BE2C (cell line): Measurements from ENCODE around the gene RPL27.

Experiments used
- DNase-seq: peaks from one replicate; pipeline ENCODE4 v3.0.0-alpha.2; 2020
- H3K27me3 ChIP-seq: fragments of 250-450 bp; sonication (Bioruptor Pico); 2 replicates; pipeline ENCODE4 v1.5.1; 2020; ENCODE audit warnings: mild to moderate bottlenecking
- H3K36me3 ChIP-seq: fragments of 250-450 bp; sonication (Bioruptor Pico); 2 replicates; pipeline ENCODE4 v1.5.1; 2020; ENCODE audit warnings: mild to moderate bottlenecking
- H3K4me1 ChIP-seq: fragments of 250-450 bp; sonication (Bioruptor Pico); 2 replicates; pipeline ENCODE4 v1.5.1; 2020
- H3K4me3 ChIP-seq: 2 replicates; pipeline ENCODE4 v1.5.1; 2011; ENCODE audit warnings: low read depth, low read length
- H3K9me3 ChIP-seq: fragments of 250-450 bp; sonication (Bioruptor Pico); 2 replicates; pipeline ENCODE4 v1.5.1; 2020
- TF ChIP-seq, protein P1 (sequence below): IDR thresholded peaks from 2 replicates; pipeline ENCODE4 v1.5.1; 2012; ENCODE audit warnings: mild to moderate bottlenecking, low read depth, low read length

Gene RPL27

DNA sequence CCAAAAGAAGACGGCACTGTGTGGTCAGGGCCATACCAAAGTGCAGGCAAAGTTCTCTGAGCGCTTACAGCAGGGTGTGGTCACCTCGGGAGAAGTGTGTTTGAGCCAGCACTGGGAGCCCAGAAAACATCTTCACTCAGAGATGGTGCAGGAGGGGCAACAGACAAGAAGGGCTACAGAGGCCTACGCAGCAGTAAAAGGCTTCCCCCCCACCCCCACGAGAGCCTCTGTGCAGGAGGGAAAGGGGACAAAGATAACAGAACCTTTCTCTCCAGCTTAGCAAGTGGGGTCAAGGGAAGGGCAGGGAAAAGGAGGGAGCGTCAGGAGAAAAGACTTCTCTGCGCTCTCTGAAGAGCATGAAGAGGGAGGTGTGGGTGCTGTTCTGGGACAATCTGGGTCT lies 21.2 kb downstream of the RPL27 start:
- DNase-seq, result no peak
- no peaks in the 10 kb centered on the region for H3K27me3 ChIP-seq
- peaks cover 16% of the 10 kb centered on the region for H3K4me1 ChIP-seq
- peaks cover 6% of the 10 kb centered on the region; the same call in 1 of the 2 replicates for H3K36me3 ChIP-seq
- no peaks in the 10 kb centered on the region for H3K9me3 ChIP-seq
- TF ChIP-seq, protein P1, sequence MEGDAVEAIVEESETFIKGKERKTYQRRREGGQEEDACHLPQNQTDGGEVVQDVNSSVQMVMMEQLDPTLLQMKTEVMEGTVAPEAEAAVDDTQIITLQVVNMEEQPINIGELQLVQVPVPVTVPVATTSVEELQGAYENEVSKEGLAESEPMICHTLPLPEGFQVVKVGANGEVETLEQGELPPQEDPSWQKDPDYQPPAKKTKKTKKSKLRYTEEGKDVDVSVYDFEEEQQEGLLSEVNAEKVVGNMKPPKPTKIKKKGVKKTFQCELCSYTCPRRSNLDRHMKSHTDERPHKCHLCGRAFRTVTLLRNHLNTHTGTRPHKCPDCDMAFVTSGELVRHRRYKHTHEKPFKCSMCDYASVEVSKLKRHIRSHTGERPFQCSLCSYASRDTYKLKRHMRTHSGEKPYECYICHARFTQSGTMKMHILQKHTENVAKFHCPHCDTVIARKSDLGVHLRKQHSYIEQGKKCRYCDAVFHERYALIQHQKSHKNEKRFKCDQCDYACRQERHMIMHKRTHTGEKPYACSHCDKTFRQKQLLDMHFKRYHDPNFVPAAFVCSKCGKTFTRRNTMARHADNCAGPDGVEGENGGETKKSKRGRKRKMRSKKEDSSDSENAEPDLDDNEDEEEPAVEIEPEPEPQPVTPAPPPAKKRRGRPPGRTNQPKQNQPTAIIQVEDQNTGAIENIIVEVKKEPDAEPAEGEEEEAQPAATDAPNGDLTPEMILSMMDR, result no peak
- H3K4me3 ChIP-seq, result peak overlapping the region; percentile 14; the same call in 1 of the 2 replicates

DNA sequence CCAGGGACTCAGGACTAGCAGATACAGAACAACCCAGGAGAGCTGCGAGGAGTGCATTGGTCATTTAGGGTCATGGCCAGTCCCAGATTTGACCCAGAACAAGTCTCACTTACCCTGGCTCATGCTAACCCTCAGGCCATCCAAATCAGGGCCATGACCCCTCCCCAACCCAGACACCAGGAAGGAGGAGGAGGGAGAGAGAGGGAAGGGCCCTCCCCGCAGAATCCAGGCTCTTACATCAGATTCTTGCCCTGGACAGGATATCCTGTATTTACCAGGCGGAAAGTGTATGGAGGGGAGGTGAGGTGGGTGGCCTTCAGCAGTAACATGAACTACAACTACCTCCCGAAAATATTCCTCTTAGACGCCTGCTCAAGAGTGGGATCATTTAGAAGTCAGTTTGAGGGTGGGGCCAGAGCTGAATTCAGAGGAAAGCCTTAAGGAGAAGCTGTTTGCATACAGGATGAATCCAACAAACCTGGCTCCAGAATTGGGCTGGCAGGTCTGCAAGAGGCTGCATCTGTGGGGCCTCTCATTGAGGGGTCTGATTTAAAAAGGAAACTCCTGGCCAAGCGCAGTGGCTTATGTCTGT lies 21.9 kb downstream of the RPL27 start:
- Histone ChIP-seq H3K36me3 (peaks cover 6% of the 10 kb centered on the region; the same call in 1 of the 2 replicates), H3K4me3 (peak overlapping the region; percentile 14; the same call in 1 of the 2 replicates), H3K4me1 (peaks cover 16% of the 10 kb centered on the region), H3K27me3 (no peaks in the 10 kb centered on the region), H3K9me3 (no peaks in the 10 kb centered on the region)
- DNase-seq, result no peak
- TF ChIP-seq, protein P1, result no peak

DNA sequence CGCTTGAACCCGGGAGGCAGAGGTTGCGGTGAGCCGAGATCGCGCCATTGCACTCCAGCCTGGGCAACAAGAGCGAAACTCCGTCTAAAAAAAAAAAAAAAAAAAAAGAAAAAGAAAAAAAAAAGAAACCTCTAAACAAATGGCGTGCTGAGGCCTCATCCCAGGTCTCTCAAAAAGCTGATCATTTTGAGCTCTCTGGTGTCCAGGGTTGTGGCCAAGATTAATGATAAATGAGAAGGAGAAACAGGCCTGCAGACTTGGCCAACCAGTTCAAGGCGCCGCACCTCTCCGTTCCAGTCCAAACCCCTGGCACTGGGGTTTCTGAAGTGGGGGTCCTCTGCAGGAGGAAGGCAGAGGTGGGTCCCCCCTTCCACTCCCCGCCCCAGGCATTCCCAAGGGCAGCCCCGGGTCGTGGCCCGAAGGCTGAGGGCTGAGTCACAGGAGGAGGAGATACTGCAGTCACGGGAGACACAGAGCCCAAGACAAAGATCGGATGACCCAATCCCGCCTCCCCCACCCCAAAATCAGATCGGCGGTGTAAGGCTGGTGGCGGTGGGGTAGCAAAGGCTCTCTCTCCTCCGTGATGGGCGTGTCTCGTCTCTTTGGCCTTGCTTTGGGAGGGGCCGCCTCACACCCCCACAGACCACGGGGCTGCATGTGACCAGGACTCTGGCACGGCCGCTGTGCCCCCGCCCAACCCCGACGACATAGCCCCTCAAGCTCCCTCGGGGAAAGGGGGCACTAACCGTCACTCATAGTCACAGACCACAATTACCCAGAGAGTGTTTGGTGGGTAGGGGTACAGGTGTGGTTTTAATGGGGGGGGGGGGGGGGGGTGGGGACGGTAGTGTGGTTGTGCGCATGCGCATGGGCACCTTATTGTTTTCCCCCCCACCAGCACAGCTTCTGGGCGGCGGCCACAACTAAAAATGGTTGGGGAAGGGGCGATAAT lies 22.8 kb downstream of the RPL27 start:
- H3K4me1 ChIP-seq, result peaks cover 16% of the 10 kb centered on the region
- TF ChIP-seq, protein P1, result no peak
- peaks cover 6% of the 10 kb centered on the region; the same call in 1 of the 2 replicates for H3K36me3 ChIP-seq
- peak; percentile 60 for DNase-seq
- H3K4me3 ChIP-seq, result peak overlapping the region; percentile 95
- H3K9me3 ChIP-seq, result no peaks in the 10 kb centered on the region
- no peaks in the 10 kb centered on the region for H3K27me3 ChIP-seq

DNA sequence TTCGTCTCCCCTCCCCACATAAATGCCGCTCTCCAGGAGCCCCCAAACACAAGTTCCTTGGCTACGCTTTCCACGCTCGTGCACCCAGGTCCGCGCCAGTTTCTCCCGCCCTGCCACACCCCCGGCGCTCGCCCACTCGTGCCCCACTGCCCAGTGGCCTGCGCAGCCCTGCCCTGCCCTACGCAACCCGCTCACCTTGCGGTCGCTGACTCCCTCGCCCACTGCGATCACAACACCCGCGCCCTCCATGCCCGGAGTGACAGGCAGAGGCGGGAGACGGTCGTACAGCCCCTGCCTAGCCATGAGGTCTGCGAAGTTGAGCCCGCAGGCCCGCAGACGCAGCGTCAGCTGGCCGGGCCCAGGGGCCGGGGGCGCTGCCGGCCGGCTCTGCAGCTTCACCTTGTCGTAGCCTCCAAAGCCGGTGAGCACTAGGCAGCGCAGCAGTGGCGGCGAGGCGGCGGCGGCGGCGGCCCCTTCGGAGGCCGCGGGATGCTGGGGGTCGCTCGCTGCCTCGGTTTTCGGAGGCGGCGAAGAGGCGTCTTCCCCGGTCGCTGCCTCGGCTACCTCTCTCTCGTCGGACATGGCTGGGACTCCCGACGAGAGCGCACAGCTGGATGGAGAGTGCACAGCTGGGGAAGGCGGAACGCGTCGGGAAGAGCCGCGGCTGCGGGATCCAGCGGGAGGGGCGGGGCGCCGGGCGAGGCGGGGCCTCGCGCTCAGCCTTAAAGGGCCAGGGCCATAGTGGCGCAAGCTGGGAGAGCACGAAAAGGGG lies 23.7 kb downstream of the RPL27 start, which contains the start of gene VAT1:
VAT1 (minus strand) TSS at position 645 of the 772 bp plus-strand sequence; CDS start at position 582, 63 bp downstream.
- H3K4me1 ChIP-seq, result peaks cover 16% of the 10 kb centered on the region
- peaks cover 6% of the 10 kb centered on the region; the same call in 1 of the 2 replicates for H3K36me3 ChIP-seq
- TF ChIP-seq, protein P1, result no peak
- no peaks in the 10 kb centered on the region for H3K27me3 ChIP-seq
- no peaks in the 10 kb centered on the region for H3K9me3 ChIP-seq
- peak; percentile 91 for DNase-seq
- peak within 1 kb of the TSS; percentile 95 for H3K4me3 ChIP-seq

DNA sequence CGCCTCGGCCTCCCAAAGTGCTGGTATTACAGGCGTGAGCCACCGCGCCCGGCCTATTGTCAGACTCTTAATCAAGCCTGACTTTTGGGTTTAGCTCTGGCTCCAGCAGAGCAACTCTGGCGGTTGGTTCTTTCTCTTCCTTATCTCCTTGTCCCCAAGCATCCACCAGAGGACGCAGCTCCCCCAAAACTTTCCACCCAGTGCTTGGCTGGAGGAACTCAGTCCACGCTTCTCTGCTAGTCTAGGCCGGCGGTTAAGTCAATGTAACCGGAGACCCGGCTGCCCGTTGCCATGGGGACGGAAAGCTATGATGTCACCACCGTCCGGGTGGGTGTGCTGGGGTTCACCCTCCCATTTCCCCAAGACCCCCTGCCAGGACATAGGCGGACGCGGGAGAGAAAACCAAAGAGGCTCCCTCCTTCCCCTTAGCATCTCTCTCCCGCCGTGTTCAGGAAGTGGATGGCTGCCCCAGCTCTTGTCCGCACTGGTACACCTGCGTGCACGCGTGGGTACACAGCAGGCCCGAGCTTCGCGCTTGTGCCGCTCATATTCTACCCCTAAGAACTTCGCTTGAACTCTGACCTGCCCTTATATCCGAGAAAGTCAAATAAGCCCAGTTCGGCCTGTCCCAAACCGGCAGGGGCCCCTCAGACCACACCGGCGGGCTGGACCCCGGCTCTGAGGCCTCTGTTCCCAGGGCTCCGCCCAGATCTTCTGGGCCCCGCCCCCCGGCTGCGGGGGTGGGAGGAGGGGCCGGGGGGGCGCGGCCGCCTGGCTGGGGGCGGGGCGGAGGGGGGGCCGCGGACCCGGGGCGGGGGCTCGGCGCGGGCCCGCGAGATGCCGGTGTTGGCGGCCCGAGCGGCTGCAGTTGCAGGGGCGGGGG lies 26.4 kb downstream of the RPL27 start, which contains the start of gene RND2:
RND2 (plus strand) TSS at position 825 of the 883 bp plus-strand sequence. CDS start 117 bp downstream, outside the sequence.
- Histone ChIP-seq H3K27me3 (no peaks in the 10 kb centered on the region), H3K36me3 (no peaks in the 10 kb centered on the region), H3K4me3 (peak within 1 kb of the TSS; percentile 87), H3K9me3 (no peaks in the 10 kb centered on the region), H3K4me1 (peaks cover 5% of the 10 kb centered on the region)
- DNase-seq, result peak; percentile 96
- TF ChIP-seq, protein P1, result peak; percentile 87
